EL (cell line): ENCODE measurements around the gene TEX19.
"Not testable (repeated sequence)": the region's sequence is repeated elsewhere in the genome, so short reads cannot be mapped to it uniquely, and the experiment has no call there.

Experiments used
- DNase-seq: peaks from one replicate; pipeline ENCODE4 v3.0.0-alpha.2; 2016

The TEX19 gene

GRCh38 chr17:82392209-82392920, 33.3 kb downstream of the TEX19 start:
- no peak for DNase-seq

- DNase-seq, result no peak
Observed at GRCh38 chr17:82392941-82393340, 33.9 kb downstream of the TEX19 start.

- no peak for DNase-seq
Observed at GRCh38 chr17:82394278-82394677, 35.2 kb downstream of the TEX19 start.

- peak; percentile 81 for DNase-seq
Observed at GRCh38 chr17:82396601-82397435, 37.8 kb downstream of the TEX19 start.

- DNase-seq, result no peak
Observed at GRCh38 chr17:82397449-82398335, 38.6 kb downstream of the TEX19 start.

- peak; percentile 55 for DNase-seq
Observed at GRCh38 chr17:82399041-82399441, 40.0 kb downstream of the TEX19 start.

GRCh38 chr17:82399601-82400101, 40.6 kb downstream of the TEX19 start:
- no peak for DNase-seq

GRCh38 chr17:82400206-82400605, 41.2 kb downstream of the TEX19 start:
- DNase-seq, result no peak

- DNase-seq, result no peak
Observed at GRCh38 chr17:82400830-82401229, 41.8 kb downstream of the TEX19 start.

- no peak for DNase-seq
Observed at GRCh38 chr17:82402865-82403264, 43.8 kb downstream of the TEX19 start.

GRCh38 chr17:82403662-82404660, 44.9 kb downstream of the TEX19 start:
- no peak for DNase-seq

GRCh38 chr17:82405051-82405450, 46.0 kb downstream of the TEX19 start:
- DNase-seq, result no peak

- no peak for DNase-seq
Observed at GRCh38 chr17:82406131-82406671, 47.2 kb downstream of the TEX19 start.

GRCh38 chr17:82407255-82407654, 48.2 kb downstream of the TEX19 start:
- DNase-seq, result no peak

GRCh38 chr17:82408288-82408937, 49.4 kb downstream of the TEX19 start:
- DNase-seq, result no peak

- no peak for DNase-seq
Observed at GRCh38 chr17:82408938-82409318, 49.9 kb downstream of the TEX19 start.

- no peak for DNase-seq
Observed at GRCh38 chr17:82410014-82410716, 51.1 kb downstream of the TEX19 start.

GRCh38 chr17:82411396-82412053, 52.5 kb downstream of the TEX19 start:
- DNase-seq, result no peak

GRCh38 chr17:82412081-82412480, 53.0 kb downstream of the TEX19 start:
- DNase-seq, result not testable (repeated sequence)
